ENCODE data around the gene PWWP2A. TPM values are rescaled to one million over a fixed set of nuclear protein-coding genes. Genes with fewer than 3 reads are reported as not detected.
"Not testable (repeated sequence)": the region's sequence is repeated elsewhere in the genome, so short reads cannot be mapped to it uniquely, and the experiment has no call there.

The PWWP2A gene
- total RNA-seq, 1 experiment from 2014 or later = 34.4 TPM

DNA sequence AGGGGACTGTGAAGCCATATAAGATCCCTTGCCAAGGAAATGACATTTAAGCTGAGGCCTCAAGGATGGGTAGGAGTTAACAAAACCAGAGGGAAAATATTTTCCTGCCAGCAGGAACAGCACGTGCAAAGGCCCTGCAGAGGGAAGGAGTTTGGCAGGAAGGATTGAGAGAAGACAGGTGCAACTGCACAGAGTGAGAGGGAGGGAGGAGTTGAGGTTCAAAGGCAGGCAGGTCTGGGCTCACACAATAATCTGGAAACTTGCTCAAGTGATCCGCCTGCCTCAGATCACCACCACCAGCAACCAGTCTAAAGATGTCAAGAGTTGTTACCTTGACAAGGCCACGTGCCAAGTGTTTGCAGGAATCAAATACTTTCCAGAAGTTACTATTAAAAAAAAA lies 31.1 kb upstream of the PWWP2A start:
- Mint-ChIP-seq H3K36me3 (ENCODE audit: insufficient read depth, unreplicated experiment) (peaks cover 5% of the 10 kb centered on the region), H3K4me1 (ENCODE audit: low read depth, unreplicated experiment) (peaks cover 24% of the 10 kb centered on the region), H3K27ac (ENCODE audit: unreplicated experiment) (no peak overlapping the region), H3K4me3 (ENCODE audit: unreplicated experiment) (no peak overlapping the region), H3K27me3 (ENCODE audit: insufficient read depth, unreplicated experiment) (no peaks in the 10 kb centered on the region), H3K9me3 (ENCODE audit: unreplicated experiment) (peaks cover 10% of the 10 kb centered on the region)
- no peak overlapping the region for H3K4me3 ChIP-seq (ENCODE audit: low read depth, low read length)
- BruUV-seq (replicated peaks) = no TSS peak
- no peaks in the 10 kb centered on the region for H3K9me3 ChIP-seq
- TF ChIP-seq, protein P1, sequence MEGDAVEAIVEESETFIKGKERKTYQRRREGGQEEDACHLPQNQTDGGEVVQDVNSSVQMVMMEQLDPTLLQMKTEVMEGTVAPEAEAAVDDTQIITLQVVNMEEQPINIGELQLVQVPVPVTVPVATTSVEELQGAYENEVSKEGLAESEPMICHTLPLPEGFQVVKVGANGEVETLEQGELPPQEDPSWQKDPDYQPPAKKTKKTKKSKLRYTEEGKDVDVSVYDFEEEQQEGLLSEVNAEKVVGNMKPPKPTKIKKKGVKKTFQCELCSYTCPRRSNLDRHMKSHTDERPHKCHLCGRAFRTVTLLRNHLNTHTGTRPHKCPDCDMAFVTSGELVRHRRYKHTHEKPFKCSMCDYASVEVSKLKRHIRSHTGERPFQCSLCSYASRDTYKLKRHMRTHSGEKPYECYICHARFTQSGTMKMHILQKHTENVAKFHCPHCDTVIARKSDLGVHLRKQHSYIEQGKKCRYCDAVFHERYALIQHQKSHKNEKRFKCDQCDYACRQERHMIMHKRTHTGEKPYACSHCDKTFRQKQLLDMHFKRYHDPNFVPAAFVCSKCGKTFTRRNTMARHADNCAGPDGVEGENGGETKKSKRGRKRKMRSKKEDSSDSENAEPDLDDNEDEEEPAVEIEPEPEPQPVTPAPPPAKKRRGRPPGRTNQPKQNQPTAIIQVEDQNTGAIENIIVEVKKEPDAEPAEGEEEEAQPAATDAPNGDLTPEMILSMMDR (IDR thresholded peaks at IDR 0.05; ENCODE audit: insufficient read depth in 1 of 2, low read depth in 1 of 2, low read length in 1 of 2, severe bottlenecking in 1 of 2, unreplicated experiment in 1 of 2) = no peak
- ChIA-PET POLR2A (no interaction called here), CTCF (interaction anchor here (0.8 kb wide), 1 partner anchor 268 kb away, joined by 4 read pairs; no protein-coding TSS in a partner anchor)
- DNase-seq = no peak
- H3K27me3 ChIP-seq (replicated peaks; ENCODE audit: control insufficient read depth, insufficient read depth, low read length) = no peaks in the 10 kb centered on the region
- intact Hi-C loops (cut with micrococcal nuclease; ENCODE audit: unreplicated experiment) = no loop called here
- peaks cover 8% of the 10 kb centered on the region for H3K4me1 ChIP-seq
- no peaks in the 10 kb centered on the region for H3K36me3 ChIP-seq (ENCODE audit: control insufficient read depth, insufficient read depth, low read length)

- H3K4me3 ChIP-seq (ENCODE audit: low read depth, low read length); DNase-seq; H3K9me3 ChIP-seq; H3K36me3 ChIP-seq (ENCODE audit: control insufficient read depth, insufficient read depth, low read length); POLR2A ChIA-PET; H3K4me1 ChIP-seq; H3K36me3 Mint-ChIP-seq (ENCODE audit: insufficient read depth, unreplicated experiment); H3K27me3 Mint-ChIP-seq (ENCODE audit: insufficient read depth, unreplicated experiment); H3K27ac Mint-ChIP-seq (ENCODE audit: unreplicated experiment); H3K27me3 ChIP-seq (replicated peaks; ENCODE audit: control insufficient read depth, insufficient read depth, low read length); intact Hi-C loops (cut with micrococcal nuclease; ENCODE audit: unreplicated experiment); H3K4me3 Mint-ChIP-seq (ENCODE audit: unreplicated experiment); CTCF ChIA-PET; H3K9me3 Mint-ChIP-seq (ENCODE audit: unreplicated experiment); BruUV-seq (replicated peaks): not testable (repeated sequence)
- H3K4me1 Mint-ChIP-seq (ENCODE audit: low read depth, unreplicated experiment) = peaks cover 12% of the 10 kb centered on the region
Measured at GRCh38 chr5:160144436-160144835, 25.2 kb upstream of the PWWP2A start.

- Mint-ChIP-seq H3K36me3 (ENCODE audit: insufficient read depth, unreplicated experiment) (no peaks in the 10 kb centered on the region), H3K9me3 (ENCODE audit: unreplicated experiment) (no peaks in the 10 kb centered on the region), H3K27ac (ENCODE audit: unreplicated experiment) (no peak overlapping the region), H3K4me1 (ENCODE audit: low read depth, unreplicated experiment) (no peaks in the 10 kb centered on the region), H3K4me3 (ENCODE audit: unreplicated experiment) (no peak overlapping the region), H3K27me3 (ENCODE audit: insufficient read depth, unreplicated experiment) (no peaks in the 10 kb centered on the region)
- CTCF ChIA-PET = no interaction called here
- intact Hi-C loops (cut with micrococcal nuclease; ENCODE audit: unreplicated experiment) = no loop called here
- BruUV-seq (replicated peaks) = no TSS peak
- TF ChIP-seq, protein P1 (IDR thresholded peaks at IDR 0.05; ENCODE audit: insufficient read depth in 1 of 2, low read depth in 1 of 2, low read length in 1 of 2, severe bottlenecking in 1 of 2, unreplicated experiment in 1 of 2) = no peak
- DNase-seq = no peak
- no peak overlapping the region for H3K4me3 ChIP-seq (ENCODE audit: low read depth, low read length)
- POLR2A ChIA-PET = no interaction called here
- H3K9me3 ChIP-seq = no peaks in the 10 kb centered on the region
- no peaks in the 10 kb centered on the region for H3K4me1 ChIP-seq
- H3K36me3 ChIP-seq (ENCODE audit: control insufficient read depth, insufficient read depth, low read length) = no peaks in the 10 kb centered on the region
- no peaks in the 10 kb centered on the region for H3K27me3 ChIP-seq (replicated peaks; ENCODE audit: control insufficient read depth, insufficient read depth, low read length)
Measured at GRCh38 chr5:160134332-160134731, 15.1 kb upstream of the PWWP2A start.

GRCh38 chr5:160133918-160134304 lies 14.7 kb upstream of the PWWP2A start:
- Histone ChIP-seq H3K36me3 (ENCODE audit: control insufficient read depth, insufficient read depth, low read length) (no peaks in the 10 kb centered on the region), H3K4me3 (ENCODE audit: low read depth, low read length) (no peak overlapping the region), H3K27me3 (replicated peaks; ENCODE audit: control insufficient read depth, insufficient read depth, low read length) (no peaks in the 10 kb centered on the region), H3K4me1 (no peaks in the 10 kb centered on the region), H3K9me3 (no peaks in the 10 kb centered on the region)
- Mint-ChIP-seq H3K36me3 (ENCODE audit: insufficient read depth, unreplicated experiment) (no peaks in the 10 kb centered on the region), H3K4me3 (ENCODE audit: unreplicated experiment) (no peak overlapping the region), H3K27ac (ENCODE audit: unreplicated experiment) (no peak overlapping the region), H3K4me1 (ENCODE audit: low read depth, unreplicated experiment) (no peaks in the 10 kb centered on the region), H3K9me3 (ENCODE audit: unreplicated experiment) (no peaks in the 10 kb centered on the region), H3K27me3 (ENCODE audit: insufficient read depth, unreplicated experiment) (no peaks in the 10 kb centered on the region)
- TF ChIP-seq, protein P1 (IDR thresholded peaks at IDR 0.05; ENCODE audit: insufficient read depth in 1 of 2, low read depth in 1 of 2, low read length in 1 of 2, severe bottlenecking in 1 of 2, unreplicated experiment in 1 of 2) = no peak
- no peak for DNase-seq
- BruUV-seq (replicated peaks) = no TSS peak
- POLR2A ChIA-PET = interaction anchor here (0.6 kb wide), 1 partner anchor 272 kb away, joined by 5 read pairs; no protein-coding TSS in a partner anchor
- CTCF ChIA-PET = interaction anchor here (1.1 kb wide), 1 partner anchor 64 kb away, joined by 3 read pairs; no protein-coding TSS in a partner anchor
- intact Hi-C loops (cut with micrococcal nuclease; ENCODE audit: unreplicated experiment) = no loop called here

Data from Caco-2 (cell line).